Cardiac muscle cell (in vitro differentiated cells and primary cell): Measurements from ENCODE around the gene SERINC4. TPM values are rescaled to one million over a fixed set of nuclear protein-coding genes. Genes with fewer than 3 reads are reported as not detected.

ENCODE experiments used
- DNase-seq, 2 donors: peaks; one replicate each; pipeline versions ENCODE4 v3.0.0 to v3.0.0-alpha.2; 2010 to 2017; ENCODE audit warnings: low read depth in 1 of 2, low spot score in 1 of 2
- H3K27ac ChIP-seq: fragments of 200-600 bp; sonication (generic); 2 replicates; pipeline ENCODE4 v1.5.1; 2016
- H3K27me3 ChIP-seq: fragments of 200-600 bp; sonication (generic); 2 replicates; pipeline ENCODE4 v1.6.0; 2016; ENCODE audit warnings: control low read depth
- H3K36me3 ChIP-seq: fragments of 200-600 bp; sonication (generic); 2 replicates; pipeline ENCODE4 v1.5.1; 2016; ENCODE audit warnings: control low read depth
- H3K4me1 ChIP-seq: fragments of 200-600 bp; sonication (generic); 2 replicates; pipeline ENCODE4 v1.8.1; 2017; ENCODE audit warnings: low read depth, mild to moderate bottlenecking, mixed run types
- H3K4me3 ChIP-seq: fragments of 200-600 bp; sonication (generic); 2 replicates; pipeline ENCODE4 v1.5.1; 2016; ENCODE audit warnings: mild to moderate bottlenecking
- H3K9me3 ChIP-seq: fragments of 200-600 bp; sonication (generic); 2 replicates; pipeline ENCODE4 v1.5.1; 2017; ENCODE audit warnings: low read depth, mild to moderate bottlenecking, control low read depth
- polyA plus RNA-seq: library from polyadenylated mRNA; unstranded; fragments of >200 nt; fragmentation: Nextera tagmentation; extraction: Ambion mirVana; gene quantifications from 2 replicates; pipeline ENCODE4 v1.2.1, GENCODE V29; 2016
- total RNA-seq: library from RNA; depleted of rRNA; stranded (reverse); fragments of >200 nt; gene quantifications from 2 replicates; pipeline ENCODE4 v1.2.3, GENCODE V29; 2016
- TF ChIP-seq, protein P1 (sequence below): IDR thresholded peaks from 2 replicates; pipeline ENCODE4 v1.5.1; 2012; ENCODE audit warnings: low read depth, mild to moderate bottlenecking, low read length

Gene SERINC4
- total and polyA plus RNA-seq, 2 experiments from 2014 or later = 0.44 to 0.71 TPM

DNA sequence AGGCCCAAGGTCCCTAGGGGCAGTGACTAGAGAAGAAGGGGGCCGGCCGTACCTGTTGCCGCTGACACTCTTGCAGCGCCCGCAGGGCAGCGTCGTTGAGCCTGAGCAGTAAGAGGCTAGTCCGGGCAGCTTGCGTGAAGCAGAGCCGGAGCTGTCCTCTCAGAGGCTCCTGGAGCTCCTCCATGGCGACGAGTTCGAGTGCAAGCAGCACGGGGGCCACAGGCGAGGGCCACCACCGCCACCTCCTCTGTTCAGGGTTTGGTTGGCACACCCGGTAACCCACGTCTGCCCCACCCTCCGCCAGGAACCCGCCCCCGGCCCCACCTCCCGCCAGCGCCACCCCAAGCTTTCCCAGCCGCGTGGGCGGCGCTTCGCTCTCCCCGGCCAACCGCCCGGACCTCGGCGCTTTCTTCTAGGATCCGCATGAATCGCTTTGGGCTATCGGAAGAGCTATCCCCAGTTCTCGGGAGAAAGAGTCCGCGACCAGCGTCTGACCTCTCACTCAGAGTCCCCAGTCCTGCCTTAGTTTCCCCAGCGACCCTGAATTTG lies 23.2 kb downstream of the SERINC4 start, which contains the start of gene ELL3:
ELL3 (minus strand) TSS at position 249 of the 549 bp plus-strand sequence; CDS start at position 184, 65 bp downstream.
- Histone ChIP-seq H3K4me3 (peak within 1 kb of the TSS; percentile 38), H3K36me3 (peaks cover 16% of the 10 kb centered on the region), H3K27me3 (no peaks in the 10 kb centered on the region), H3K9me3 (no peaks in the 10 kb centered on the region), H3K4me1 (no peaks in the 10 kb centered on the region), H3K27ac (no peak within 1 kb of the TSS)
- TF ChIP-seq, protein P1, sequence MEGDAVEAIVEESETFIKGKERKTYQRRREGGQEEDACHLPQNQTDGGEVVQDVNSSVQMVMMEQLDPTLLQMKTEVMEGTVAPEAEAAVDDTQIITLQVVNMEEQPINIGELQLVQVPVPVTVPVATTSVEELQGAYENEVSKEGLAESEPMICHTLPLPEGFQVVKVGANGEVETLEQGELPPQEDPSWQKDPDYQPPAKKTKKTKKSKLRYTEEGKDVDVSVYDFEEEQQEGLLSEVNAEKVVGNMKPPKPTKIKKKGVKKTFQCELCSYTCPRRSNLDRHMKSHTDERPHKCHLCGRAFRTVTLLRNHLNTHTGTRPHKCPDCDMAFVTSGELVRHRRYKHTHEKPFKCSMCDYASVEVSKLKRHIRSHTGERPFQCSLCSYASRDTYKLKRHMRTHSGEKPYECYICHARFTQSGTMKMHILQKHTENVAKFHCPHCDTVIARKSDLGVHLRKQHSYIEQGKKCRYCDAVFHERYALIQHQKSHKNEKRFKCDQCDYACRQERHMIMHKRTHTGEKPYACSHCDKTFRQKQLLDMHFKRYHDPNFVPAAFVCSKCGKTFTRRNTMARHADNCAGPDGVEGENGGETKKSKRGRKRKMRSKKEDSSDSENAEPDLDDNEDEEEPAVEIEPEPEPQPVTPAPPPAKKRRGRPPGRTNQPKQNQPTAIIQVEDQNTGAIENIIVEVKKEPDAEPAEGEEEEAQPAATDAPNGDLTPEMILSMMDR = no peak
- peak; percentile 67 to 68 for DNase-seq

GRCh38 chr15:43776101-43776717 lies 23.8 kb downstream of the SERINC4 start:
- Histone ChIP-seq H3K27ac (no peak overlapping the region), H3K36me3 (peaks cover 22% of the 10 kb centered on the region), H3K4me1 (no peaks in the 10 kb centered on the region), H3K9me3 (no peaks in the 10 kb centered on the region), H3K4me3 (peak overlapping the region; percentile 38), H3K27me3 (no peaks in the 10 kb centered on the region)
- TF ChIP-seq, protein P1 = no peak
- peak in 1 of 2 donors; percentile 19 for DNase-seq

- H3K27me3 ChIP-seq = no peaks in the 10 kb centered on the region
- no peaks in the 10 kb centered on the region for H3K4me1 ChIP-seq
- peak in 1 of 2 donors; percentile 51 for DNase-seq
- no peaks in the 10 kb centered on the region for H3K9me3 ChIP-seq
- H3K36me3 ChIP-seq = peaks cover 29% of the 10 kb centered on the region
- H3K27ac ChIP-seq = no peak overlapping the region
- H3K4me3 ChIP-seq = no peak overlapping the region
- TF ChIP-seq, protein P1 = peak; percentile 16
Observed at GRCh38 chr15:43775411-43775965, 24.5 kb downstream of the SERINC4 start.

DNA sequence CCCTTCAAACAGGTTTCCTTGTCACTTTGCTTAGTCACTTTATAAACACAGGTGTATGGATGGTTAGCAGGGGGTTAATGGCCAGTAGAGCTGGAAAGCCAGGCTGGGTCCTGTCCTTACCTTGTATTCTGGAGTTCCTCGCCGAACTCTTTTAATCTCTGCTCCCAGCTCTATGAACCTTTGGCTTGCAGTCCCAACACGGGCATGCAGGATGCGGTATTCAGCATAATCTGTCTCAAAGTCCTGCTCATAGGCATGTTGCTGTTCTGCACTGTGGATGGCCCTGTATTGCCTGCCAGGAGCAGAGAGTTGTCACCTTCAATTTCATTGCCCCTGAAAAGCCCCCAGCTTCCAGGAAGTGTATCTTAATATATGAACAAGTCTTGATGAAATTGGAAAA lies 26.0 kb downstream of the SERINC4 start:
- TF ChIP-seq, protein P1 = no peak

GRCh38 chr15:43772624-43773023 lies 27.4 kb downstream of the SERINC4 start:
- Histone ChIP-seq H3K4me1 (peaks cover 6% of the 10 kb centered on the region), H3K27ac (no peak overlapping the region), H3K9me3 (no peaks in the 10 kb centered on the region), H3K27me3 (no peaks in the 10 kb centered on the region), H3K4me3 (no peak overlapping the region), H3K36me3 (peaks cover 54% of the 10 kb centered on the region)
- TF ChIP-seq, protein P1 = no peak
- no peak for DNase-seq

More for the DNA sequence above, 26.0 kb downstream of the SERINC4 start:
- Histone ChIP-seq H3K27ac (no peak overlapping the region), H3K4me1 (peaks cover 6% of the 10 kb centered on the region), H3K27me3 (no peaks in the 10 kb centered on the region), H3K36me3 (peaks cover 42% of the 10 kb centered on the region), H3K4me3 (no peak overlapping the region), H3K9me3 (no peaks in the 10 kb centered on the region)
- DNase-seq = no peak
